Cardiac muscle cell (in vitro differentiated cells and primary cell): ENCODE results near the gene USP2. TPM values are rescaled to one million over a fixed set of nuclear protein-coding genes. Genes with fewer than 3 reads are reported as not detected.

Experiments
- DNase-seq, 2 donors: peaks; one replicate each; pipeline versions ENCODE4 v3.0.0 to v3.0.0-alpha.2; 2010 to 2017; ENCODE audit warnings: low read depth in 1 of 2, low spot score in 1 of 2
- H3K27ac ChIP-seq: fragments of 200-600 bp; sonication (generic); 2 replicates; pipeline ENCODE4 v1.5.1; 2016
- H3K27me3 ChIP-seq: fragments of 200-600 bp; sonication (generic); 2 replicates; pipeline ENCODE4 v1.6.0; 2016; ENCODE audit warnings: control low read depth
- H3K36me3 ChIP-seq: fragments of 200-600 bp; sonication (generic); 2 replicates; pipeline ENCODE4 v1.5.1; 2016; ENCODE audit warnings: control low read depth
- H3K4me1 ChIP-seq: fragments of 200-600 bp; sonication (generic); 2 replicates; pipeline ENCODE4 v1.8.1; 2017; ENCODE audit warnings: low read depth, mild to moderate bottlenecking, mixed run types
- H3K4me3 ChIP-seq: fragments of 200-600 bp; sonication (generic); 2 replicates; pipeline ENCODE4 v1.5.1; 2016; ENCODE audit warnings: mild to moderate bottlenecking
- H3K9me3 ChIP-seq: fragments of 200-600 bp; sonication (generic); 2 replicates; pipeline ENCODE4 v1.5.1; 2017; ENCODE audit warnings: low read depth, mild to moderate bottlenecking, control low read depth
- CTCF ChIP-seq: IDR thresholded peaks from 2 replicates; pipeline ENCODE4 v1.5.1; 2012; ENCODE audit warnings: low read depth, mild to moderate bottlenecking, low read length
- polyA plus RNA-seq: library from polyadenylated mRNA; unstranded; fragments of >200 nt; fragmentation: Nextera tagmentation; extraction: Ambion mirVana; gene quantifications from 2 replicates; pipeline ENCODE4 v1.2.1, GENCODE V29; 2016
- total RNA-seq: library from RNA; depleted of rRNA; stranded (reverse); fragments of >200 nt; gene quantifications from 2 replicates; pipeline ENCODE4 v1.2.3, GENCODE V29; 2016

USP2 gene
- total and polyA plus RNA-seq, 2 experiments from 2014 or later, result 36.5 to 39.0 TPM

- DNase-seq, result no peak
- Histone ChIP-seq H3K27me3 (no peaks in the 10 kb centered on the region), H3K4me1 (peaks cover 16% of the 10 kb centered on the region), H3K9me3 (no peaks in the 10 kb centered on the region), H3K27ac (no peak overlapping the region), H3K4me3 (no peak overlapping the region), H3K36me3 (peaks cover 9% of the 10 kb centered on the region)
- no peak for TF ChIP-seq CTCF
Measured at GRCh38 chr11:119350302-119350701, 31.2 kb downstream of the USP2 start.

- Histone ChIP-seq H3K27me3 (peaks cover 18% of the 10 kb centered on the region), H3K27ac (no peak overlapping the region), H3K4me3 (no peak overlapping the region), H3K36me3 (no peaks in the 10 kb centered on the region), H3K4me1 (peaks cover 12% of the 10 kb centered on the region), H3K9me3 (no peaks in the 10 kb centered on the region)
- DNase-seq, result no peak
- TF ChIP-seq CTCF, result no peak
Measured at GRCh38 chr11:119347940-119348605, 33.4 kb downstream of the USP2 start.

- no peak for TF ChIP-seq CTCF
- H3K27me3 ChIP-seq, result peaks cover 26% of the 10 kb centered on the region
- H3K9me3 ChIP-seq, result no peaks in the 10 kb centered on the region
- no peaks in the 10 kb centered on the region for H3K36me3 ChIP-seq
- peaks cover 6% of the 10 kb centered on the region for H3K4me1 ChIP-seq
- DNase-seq, result no peak
- no peak overlapping the region for H3K27ac ChIP-seq
- H3K4me3 ChIP-seq, result no peak overlapping the region
Measured at GRCh38 chr11:119347242-119347641, 34.2 kb downstream of the USP2 start.

- Histone ChIP-seq H3K27me3 (peaks cover 33% of the 10 kb centered on the region), H3K4me1 (peaks cover 6% of the 10 kb centered on the region), H3K4me3 (no peak within 1 kb of the TSS), H3K27ac (no peak within 1 kb of the TSS), H3K9me3 (no peaks in the 10 kb centered on the region), H3K36me3 (no peaks in the 10 kb centered on the region)
- no peak for DNase-seq
- no peak for TF ChIP-seq CTCF
Measured at GRCh38 chr11:119346605-119347004, 34.9 kb downstream of the USP2 start, which contains the start of gene MFRP. TSS of gene MFRP (minus strand) at chr11:119346705. CDS start at chr11:119346513, 192 bp downstream.

- no peak for TF ChIP-seq CTCF
- no peaks in the 10 kb centered on the region for H3K36me3 ChIP-seq
- H3K27me3 ChIP-seq, result peaks cover 42% of the 10 kb centered on the region
Measured at GRCh38 chr11:119345685-119346084, 35.8 kb downstream of the USP2 start.

More at GRCh38 chr11:119345685-119346084, 35.8 kb downstream of the USP2 start:
- Histone ChIP-seq H3K27ac (no peak overlapping the region), H3K9me3 (no peaks in the 10 kb centered on the region), H3K4me3 (no peak overlapping the region), H3K4me1 (peaks cover 6% of the 10 kb centered on the region)
- DNase-seq, result no peak
